COLO829 (cell line): Measurements from ENCODE around the gene HMOX1.

Source experiments
- DNase-seq: peaks from one replicate; pipeline ENCODE4 v3.0.0; 2012; ENCODE audit warnings: low spot score

Gene HMOX1

GRCh38 chr22:35407362-35407761, 26.5 kb downstream of the HMOX1 start:
- DNase-seq: no peak

GRCh38 chr22:35409783-35410662, 29.1 kb downstream of the HMOX1 start:
- no peak for DNase-seq

- DNase-seq: no peak
These were observed 29.8 kb downstream of the HMOX1 start for GRCh38 chr22:35410663-35411034.

DNA sequence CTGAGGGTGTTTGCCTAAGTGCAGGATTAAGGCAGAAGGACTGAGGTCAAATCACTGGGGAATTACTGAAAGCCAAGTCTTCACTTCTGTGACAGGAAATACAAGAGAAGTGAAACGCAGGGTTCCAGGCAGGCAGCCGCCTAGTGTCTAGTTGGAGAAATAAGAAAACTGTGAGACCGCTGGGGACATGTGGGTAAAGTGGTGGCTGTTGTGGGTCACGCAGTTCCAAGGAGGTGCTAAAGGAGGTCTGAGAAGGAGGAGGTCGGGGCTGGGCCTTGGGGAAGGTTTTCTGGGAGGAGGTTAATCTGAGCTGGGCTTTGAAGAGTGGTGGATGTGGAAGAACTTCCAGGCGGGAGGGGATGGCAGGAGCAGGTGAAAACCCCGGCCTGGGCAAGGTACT, 30.2 kb downstream of the HMOX1 start:
- no peak for DNase-seq

DNA sequence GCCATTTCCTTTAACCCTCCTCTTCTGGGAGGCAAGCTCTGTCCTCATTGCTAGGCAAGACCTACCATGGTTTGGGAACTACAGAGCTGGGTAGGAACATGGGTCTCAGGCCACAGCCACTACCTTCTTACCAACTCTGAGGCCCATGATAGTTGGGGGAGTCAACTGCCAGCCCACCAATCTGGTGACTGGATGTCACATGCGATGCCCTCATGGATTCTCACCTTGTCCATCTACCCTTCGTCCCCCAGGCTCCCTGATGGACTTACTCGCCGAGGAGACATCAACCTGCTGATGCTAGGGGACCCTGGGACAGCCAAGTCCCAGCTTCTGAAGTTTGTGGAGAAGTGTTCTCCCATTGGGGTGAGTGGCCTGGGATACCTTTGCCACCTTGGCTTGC, 32.7 kb downstream of the HMOX1 start:
- DNase-seq: no peak

DNA sequence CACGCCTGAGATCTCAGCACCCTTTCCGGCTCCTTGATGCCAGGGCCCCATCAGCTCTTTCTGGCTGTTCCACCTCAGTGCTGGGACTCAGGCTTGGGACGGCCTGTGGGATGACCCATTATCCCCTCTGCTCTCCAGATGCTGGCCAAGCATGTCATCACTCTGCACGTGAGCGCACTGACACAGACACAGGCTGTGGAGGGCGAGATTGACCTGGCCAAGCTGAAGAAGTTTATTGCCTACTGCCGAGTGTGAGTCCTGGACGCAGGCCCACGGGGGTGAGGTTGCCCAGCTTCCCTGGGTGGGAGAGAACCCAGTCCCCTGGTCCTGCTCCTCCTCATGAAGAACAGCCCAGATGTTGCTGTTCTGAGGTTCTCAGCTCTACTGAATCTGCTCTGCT, 36.7 kb downstream of the HMOX1 start:
- no peak for DNase-seq

GRCh38 chr22:35418088-35418487, 37.2 kb downstream of the HMOX1 start:
- no peak for DNase-seq

DNA sequence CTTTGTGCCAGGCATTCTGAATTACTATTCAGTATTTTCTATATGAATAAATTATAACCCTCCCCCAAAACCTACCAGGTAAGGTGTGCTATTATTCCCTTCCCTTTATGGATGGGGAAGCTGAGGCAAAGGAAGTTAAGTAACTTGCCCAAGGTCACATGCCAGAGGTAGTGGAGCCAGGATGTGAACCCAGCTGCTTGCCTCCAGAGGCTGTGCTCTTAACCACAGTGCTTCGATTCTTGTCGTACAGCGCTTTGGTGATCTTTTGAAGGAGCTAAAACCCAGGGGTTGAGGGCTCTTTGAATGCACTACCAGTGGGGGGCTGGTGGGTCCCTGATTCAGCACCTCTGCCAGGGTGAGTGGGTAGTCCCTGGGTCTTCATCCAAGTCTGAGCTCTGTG, 37.8 kb downstream of the HMOX1 start:
- no peak for DNase-seq

GRCh38 chr22:35419756-35420155, 38.9 kb downstream of the HMOX1 start:
- no peak for DNase-seq

- DNase-seq: no peak
These were observed 40.2 kb downstream of the HMOX1 start for GRCh38 chr22:35421121-35421520.

GRCh38 chr22:35422145-35422544, 41.2 kb downstream of the HMOX1 start:
- DNase-seq: no peak

GRCh38 chr22:35422936-35423335, 42.0 kb downstream of the HMOX1 start:
- DNase-seq: no peak

GRCh38 chr22:35424081-35424480, 43.2 kb downstream of the HMOX1 start:
- no peak for DNase-seq

DNA sequence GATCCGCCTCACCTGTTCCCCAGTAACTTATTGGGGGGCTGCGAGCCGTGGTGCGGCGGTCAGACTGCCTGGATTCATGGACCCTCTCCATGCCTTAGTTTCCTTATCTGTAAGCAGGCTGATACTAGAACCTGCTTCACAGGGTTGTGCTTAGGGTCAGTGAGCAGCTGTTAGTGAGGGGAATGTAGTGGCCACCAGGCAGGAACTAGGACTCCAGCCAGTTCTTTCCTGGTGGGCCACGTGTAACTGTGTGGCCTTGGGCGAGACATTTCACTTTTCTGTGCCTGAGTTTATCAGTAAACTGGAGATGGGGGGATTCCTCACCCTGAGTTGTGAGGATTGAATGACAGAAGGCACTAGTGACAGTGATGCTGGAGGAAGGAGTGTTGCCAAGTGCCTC, 43.9 kb downstream of the HMOX1 start:
- no peak for DNase-seq

DNA sequence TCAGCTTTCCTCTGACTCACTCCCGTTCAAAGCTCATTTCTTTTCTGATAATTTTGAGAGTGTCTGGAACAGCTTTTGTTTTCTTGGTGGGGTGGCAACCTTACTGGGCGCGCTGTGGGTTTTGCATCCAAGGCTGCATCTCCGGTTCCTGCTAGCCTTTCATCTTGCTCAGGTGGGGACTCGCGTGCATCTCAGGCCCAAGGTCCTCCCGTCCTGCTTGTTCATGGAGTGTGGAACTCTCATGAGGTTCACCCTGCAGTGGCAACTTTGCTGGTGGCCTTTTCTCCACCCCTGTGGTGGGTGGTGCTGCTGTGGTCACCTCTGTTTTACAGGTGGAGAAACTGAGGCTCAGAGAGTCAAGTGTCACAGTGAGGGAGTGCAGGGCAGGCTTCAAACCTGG, 44.6 kb downstream of the HMOX1 start:
- DNase-seq: no peak

GRCh38 chr22:35425971-35426800, 45.3 kb downstream of the HMOX1 start:
- no peak for DNase-seq

GRCh38 chr22:35426801-35427140, 45.9 kb downstream of the HMOX1 start:
- no peak for DNase-seq

DNA sequence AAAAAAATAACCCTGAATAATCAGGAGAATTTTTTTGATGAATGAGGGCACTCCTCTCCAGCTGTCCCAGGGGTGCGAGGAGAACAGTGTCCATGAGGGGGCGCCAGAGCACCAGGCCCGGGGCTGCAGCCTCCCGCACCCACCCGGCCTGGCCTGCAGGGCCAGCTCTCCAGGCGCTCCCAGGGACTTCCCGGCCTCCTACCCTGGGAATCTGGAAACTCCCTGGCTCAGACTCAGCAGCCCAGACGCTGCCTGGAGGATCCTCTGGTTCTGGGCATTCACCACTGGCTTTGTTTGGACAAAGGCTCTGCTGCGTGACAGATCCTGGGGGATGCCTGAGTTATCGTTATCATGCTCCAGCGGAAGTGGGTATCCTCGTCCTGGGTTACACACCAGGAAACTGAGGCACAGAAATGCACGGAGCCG, 50.0 kb downstream of the HMOX1 start:
- DNase-seq: peak; percentile 89

GRCh38 chr22:35431483-35432227, 50.8 kb downstream of the HMOX1 start:
- no peak for DNase-seq

- no peak for DNase-seq
These were observed 51.5 kb downstream of the HMOX1 start for GRCh38 chr22:35432228-35432905.

- no peak for DNase-seq
These were observed 53.3 kb downstream of the HMOX1 start for GRCh38 chr22:35434061-35434710.
